ENCODE results near the gene PAQR3. TPM values are rescaled to one million over a fixed set of nuclear protein-coding genes. Genes with fewer than 3 reads are reported as not detected.

The PAQR3 gene
- total and polyA plus RNA-seq, 2 experiments from 2014 or later: 15.9 to 36.3 TPM

DNA sequence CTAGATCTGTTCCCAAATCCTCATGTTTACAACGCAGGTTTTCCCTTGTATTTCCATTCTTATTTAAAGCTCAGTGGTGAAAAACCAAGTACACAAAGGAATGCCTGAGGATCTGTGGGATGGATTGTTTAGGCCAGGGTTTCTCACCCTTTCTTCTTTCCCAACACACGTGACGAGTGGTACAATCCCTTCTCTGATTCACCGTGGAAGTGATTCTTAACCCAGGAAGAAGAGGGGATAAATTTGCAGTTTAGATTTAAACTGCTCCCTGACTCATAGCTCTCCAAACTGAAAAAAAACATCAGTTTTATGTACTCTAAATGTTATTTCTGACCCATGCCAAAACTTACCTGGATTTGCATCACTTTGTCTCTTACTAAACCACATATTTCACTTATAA is 17.0 kb downstream of the PAQR3 start (continued):
- TF ChIP-seq, protein P1, sequence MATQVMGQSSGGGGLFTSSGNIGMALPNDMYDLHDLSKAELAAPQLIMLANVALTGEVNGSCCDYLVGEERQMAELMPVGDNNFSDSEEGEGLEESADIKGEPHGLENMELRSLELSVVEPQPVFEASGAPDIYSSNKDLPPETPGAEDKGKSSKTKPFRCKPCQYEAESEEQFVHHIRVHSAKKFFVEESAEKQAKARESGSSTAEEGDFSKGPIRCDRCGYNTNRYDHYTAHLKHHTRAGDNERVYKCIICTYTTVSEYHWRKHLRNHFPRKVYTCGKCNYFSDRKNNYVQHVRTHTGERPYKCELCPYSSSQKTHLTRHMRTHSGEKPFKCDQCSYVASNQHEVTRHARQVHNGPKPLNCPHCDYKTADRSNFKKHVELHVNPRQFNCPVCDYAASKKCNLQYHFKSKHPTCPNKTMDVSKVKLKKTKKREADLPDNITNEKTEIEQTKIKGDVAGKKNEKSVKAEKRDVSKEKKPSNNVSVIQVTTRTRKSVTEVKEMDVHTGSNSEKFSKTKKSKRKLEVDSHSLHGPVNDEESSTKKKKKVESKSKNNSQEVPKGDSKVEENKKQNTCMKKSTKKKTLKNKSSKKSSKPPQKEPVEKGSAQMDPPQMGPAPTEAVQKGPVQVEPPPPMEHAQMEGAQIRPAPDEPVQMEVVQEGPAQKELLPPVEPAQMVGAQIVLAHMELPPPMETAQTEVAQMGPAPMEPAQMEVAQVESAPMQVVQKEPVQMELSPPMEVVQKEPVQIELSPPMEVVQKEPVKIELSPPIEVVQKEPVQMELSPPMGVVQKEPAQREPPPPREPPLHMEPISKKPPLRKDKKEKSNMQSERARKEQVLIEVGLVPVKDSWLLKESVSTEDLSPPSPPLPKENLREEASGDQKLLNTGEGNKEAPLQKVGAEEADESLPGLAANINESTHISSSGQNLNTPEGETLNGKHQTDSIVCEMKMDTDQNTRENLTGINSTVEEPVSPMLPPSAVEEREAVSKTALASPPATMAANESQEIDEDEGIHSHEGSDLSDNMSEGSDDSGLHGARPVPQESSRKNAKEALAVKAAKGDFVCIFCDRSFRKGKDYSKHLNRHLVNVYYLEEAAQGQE (IDR thresholded peaks at IDR 0.05; ENCODE audit: unreplicated experiment): no peak
- TF ChIP-seq NANOG (IDR thresholded peaks at IDR 0.05; ENCODE audit: borderline replicate concordance) (no peak), EZH2phosphoT487 (IDR thresholded peaks at IDR 0.05; ENCODE audit: unreplicated experiment) (no peak)

DNA sequence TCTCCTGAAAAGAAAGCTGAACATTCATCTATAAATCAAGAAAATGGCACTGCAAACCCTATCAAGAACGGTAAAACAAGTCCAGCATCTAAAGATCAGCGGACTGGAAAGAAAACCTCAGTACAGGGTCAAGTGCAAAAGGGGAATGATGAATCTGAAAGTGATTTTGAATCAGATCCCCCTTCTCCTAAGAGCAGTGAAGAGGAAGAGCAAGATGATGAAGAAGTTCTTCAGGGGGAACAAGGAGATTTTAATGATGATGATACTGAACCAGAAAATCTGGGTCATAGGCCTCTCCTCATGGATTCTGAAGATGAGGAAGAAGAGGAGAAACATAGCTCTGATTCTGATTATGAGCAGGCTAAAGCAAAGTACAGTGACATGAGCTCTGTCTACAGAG is 28.6 kb downstream of the PAQR3 start:
- no peaks in the 10 kb centered on the region for H3K4me1 ChIP-seq (ENCODE audit: insufficient read depth)
- H3K4me3 Mint-ChIP-seq: no peak overlapping the region
- no peaks in the 10 kb centered on the region for H3K4me1 Mint-ChIP-seq
- no peak overlapping the region for H2AFZ ChIP-seq
- no peak for DNase-seq (ENCODE audit: low spot score)
- no peak for ATAC-seq
- H3K79me2 ChIP-seq (replicated peaks; ENCODE audit: insufficient read depth): no peaks in the 10 kb centered on the region
- no peak overlapping the region for H3K27ac ChIP-seq (ENCODE audit: low read depth)
- H3K9me3 Mint-ChIP-seq: no peaks in the 10 kb centered on the region
- no peak overlapping the region for H3K4me3 ChIP-seq
- H3K9me2 ChIP-seq (ENCODE audit: insufficient read depth): no peaks in the 10 kb centered on the region
- H3K4me2 ChIP-seq: no peak overlapping the region
- H3K36me3 ChIP-seq (ENCODE audit: insufficient read depth): no peaks in the 10 kb centered on the region; the same call in 1 of the 2 replicates
- no peak overlapping the region for H3K27ac Mint-ChIP-seq
- peaks cover 4% of the 10 kb centered on the region; the same call in 1 of the 3 replicates for H3K36me3 Mint-ChIP-seq (ENCODE audit: low read depth)
- H4K20me1 ChIP-seq (replicated peaks; ENCODE audit: insufficient read depth): no peaks in the 10 kb centered on the region
- no peaks in the 10 kb centered on the region for H3F3A ChIP-seq (replicated peaks; ENCODE audit: low read depth)
- H3K27me3 Mint-ChIP-seq (ENCODE audit: insufficient read depth, low read depth, poor library complexity): no peaks in the 10 kb centered on the region
- H3K27me3 ChIP-seq (ENCODE audit: insufficient read depth): no peaks in the 10 kb centered on the region
- no peak for TF ChIP-seq EZH2 (IDR thresholded peaks at IDR 0.05; ENCODE audit: low read depth, unreplicated experiment)
- no peak for TF ChIP-seq ZNF331 (CRISPR knock-in tag; IDR thresholded peaks at IDR 0.05; ENCODE audit: low read depth)
- TF ChIP-seq, protein P1 (IDR thresholded peaks at IDR 0.05; ENCODE audit: unreplicated experiment): no peak
- no peak for TF ChIP-seq JUNB (IDR thresholded peaks at IDR 0.05; ENCODE audit: unreplicated experiment)
- TF ChIP-seq, protein P2, sequence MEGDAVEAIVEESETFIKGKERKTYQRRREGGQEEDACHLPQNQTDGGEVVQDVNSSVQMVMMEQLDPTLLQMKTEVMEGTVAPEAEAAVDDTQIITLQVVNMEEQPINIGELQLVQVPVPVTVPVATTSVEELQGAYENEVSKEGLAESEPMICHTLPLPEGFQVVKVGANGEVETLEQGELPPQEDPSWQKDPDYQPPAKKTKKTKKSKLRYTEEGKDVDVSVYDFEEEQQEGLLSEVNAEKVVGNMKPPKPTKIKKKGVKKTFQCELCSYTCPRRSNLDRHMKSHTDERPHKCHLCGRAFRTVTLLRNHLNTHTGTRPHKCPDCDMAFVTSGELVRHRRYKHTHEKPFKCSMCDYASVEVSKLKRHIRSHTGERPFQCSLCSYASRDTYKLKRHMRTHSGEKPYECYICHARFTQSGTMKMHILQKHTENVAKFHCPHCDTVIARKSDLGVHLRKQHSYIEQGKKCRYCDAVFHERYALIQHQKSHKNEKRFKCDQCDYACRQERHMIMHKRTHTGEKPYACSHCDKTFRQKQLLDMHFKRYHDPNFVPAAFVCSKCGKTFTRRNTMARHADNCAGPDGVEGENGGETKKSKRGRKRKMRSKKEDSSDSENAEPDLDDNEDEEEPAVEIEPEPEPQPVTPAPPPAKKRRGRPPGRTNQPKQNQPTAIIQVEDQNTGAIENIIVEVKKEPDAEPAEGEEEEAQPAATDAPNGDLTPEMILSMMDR (conservative IDR thresholded peaks at IDR 0.05; ENCODE audit: low read depth in 2 of 2): no peak
- TF ChIP-seq, protein P3, sequence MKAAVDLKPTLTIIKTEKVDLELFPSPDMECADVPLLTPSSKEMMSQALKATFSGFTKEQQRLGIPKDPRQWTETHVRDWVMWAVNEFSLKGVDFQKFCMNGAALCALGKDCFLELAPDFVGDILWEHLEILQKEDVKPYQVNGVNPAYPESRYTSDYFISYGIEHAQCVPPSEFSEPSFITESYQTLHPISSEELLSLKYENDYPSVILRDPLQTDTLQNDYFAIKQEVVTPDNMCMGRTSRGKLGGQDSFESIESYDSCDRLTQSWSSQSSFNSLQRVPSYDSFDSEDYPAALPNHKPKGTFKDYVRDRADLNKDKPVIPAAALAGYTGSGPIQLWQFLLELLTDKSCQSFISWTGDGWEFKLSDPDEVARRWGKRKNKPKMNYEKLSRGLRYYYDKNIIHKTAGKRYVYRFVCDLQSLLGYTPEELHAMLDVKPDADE (IDR thresholded peaks at IDR 0.05): no peak
- TF ChIP-seq NANOG (IDR thresholded peaks at IDR 0.05; ENCODE audit: borderline replicate concordance): no peak
- TF ChIP-seq ZNF114 (CRISPR knock-in tag; IDR thresholded peaks at IDR 0.05): no peak
- TF ChIP-seq EZH2phosphoT487 (IDR thresholded peaks at IDR 0.05; ENCODE audit: unreplicated experiment): no peak
- no peak for TF ChIP-seq CREB1 (CRISPR knock-in tag; IDR thresholded peaks at IDR 0.05; ENCODE audit: low read depth)
- no peak for TF ChIP-seq POLR2AphosphoS5 (IDR thresholded peaks at IDR 0.05; ENCODE audit: low read depth)

All from GM23338 (cell line).